Measurements from ENCODE around the gene STYXL1. TPM values are rescaled to one million over a fixed set of nuclear protein-coding genes. Genes with fewer than 3 reads are reported as not detected.
A peak's percentile ranks its signal among the peaks of the same experiment; 100 is the strongest.
"Not testable (repeated sequence)": the region's sequence is repeated elsewhere in the genome, so short reads cannot be mapped to it uniquely, and the experiment has no call there.

The STYXL1 gene
- total RNA-seq, 1 donor from 2014 or later: 21.4 TPM

DNA sequence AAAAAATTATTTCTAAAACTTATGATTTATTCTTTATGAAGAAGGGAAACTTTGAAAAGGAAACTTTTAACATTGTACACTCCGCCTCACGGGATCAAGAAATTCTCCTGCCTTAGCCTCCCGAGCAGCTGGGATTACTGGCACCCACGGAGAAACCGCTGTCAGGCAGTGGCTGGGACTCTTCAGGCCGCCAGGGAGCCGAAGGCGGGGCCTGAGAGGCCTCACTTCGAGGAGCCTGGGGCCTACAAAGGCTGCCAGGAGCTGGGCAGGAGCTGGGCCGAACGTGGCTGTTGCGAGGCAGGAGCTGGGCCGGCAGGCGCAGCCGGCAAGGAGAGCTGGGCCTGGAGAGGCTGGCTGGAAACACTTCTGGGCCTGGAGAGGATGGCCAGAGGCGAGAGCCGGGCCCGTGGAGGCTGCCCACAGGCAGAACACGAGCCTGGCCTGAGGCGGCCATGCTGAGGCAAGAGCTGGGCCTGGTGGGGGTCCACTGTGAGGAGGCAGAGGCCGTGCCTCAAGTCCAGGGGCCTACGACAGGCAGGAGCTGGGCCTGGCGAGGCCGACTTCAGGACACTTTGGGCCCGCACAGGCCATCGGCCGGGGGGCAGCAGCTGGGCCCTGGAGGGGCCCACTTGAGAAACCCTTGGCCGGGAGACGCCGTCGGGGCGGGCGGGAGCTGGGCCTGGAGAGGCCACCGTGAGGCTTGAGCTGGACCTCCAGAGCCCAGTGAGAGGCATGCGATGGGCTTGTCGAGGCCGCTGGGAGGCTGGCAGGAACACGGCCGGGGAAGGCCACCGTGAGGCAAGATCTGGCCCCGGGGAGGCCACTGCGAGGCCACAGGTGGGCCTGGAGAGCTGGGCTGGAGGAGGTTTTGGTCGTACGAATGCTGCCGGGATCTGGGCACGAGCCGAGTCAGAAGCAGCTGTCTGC is 23.8 kb upstream of the STYXL1 start:
- peak; percentile 72 for DNase-seq
- intact Hi-C loops (cut with DNase I): no loop called here
- ATAC-seq (ENCODE audit: poor library complexity): no peak

GRCh38 chr7:76069238-76069638 is 21.4 kb upstream of the STYXL1 start:
- intact Hi-C loops (cut with DNase I): no loop called here
- DNase-seq (peak; percentile 80), ATAC-seq (ENCODE audit: poor library complexity) (peak; percentile 85)

DNA sequence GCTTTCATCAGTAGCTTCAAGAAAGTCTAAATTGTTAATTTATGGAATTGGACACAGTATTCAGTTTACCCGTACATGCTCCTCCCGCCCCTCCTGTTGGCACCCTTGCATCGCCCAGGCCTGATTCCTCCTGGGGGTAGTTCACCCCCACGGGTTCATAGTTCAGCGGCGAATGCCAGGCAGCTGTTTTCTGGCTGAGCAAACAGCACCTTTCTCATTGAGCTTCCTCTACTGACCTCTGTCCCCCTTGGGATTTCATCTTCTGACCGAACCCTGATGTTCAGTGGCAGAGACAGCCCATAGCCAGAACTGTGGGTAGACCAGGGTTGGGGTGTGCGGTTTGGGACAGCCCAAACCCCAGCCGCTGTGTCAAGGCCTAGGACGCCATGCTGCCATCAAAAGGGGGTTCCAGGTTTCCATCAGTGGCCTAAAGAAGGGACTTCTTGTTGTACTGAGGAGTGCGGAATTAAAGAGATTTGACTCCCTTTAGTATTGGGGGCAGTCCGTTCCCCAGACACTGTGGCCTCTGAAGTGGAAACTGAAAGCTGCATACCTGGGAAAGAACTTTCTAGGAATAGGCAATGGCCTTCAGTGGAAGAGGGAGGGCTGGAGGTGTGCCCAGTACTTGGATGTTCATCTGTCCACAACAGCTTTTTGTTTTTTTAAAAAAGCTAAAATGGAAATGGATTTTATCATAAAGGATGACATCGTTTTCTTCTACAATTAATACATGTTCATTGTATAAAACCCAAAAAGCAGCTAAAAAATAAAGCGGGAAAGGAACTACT is 19.1 kb upstream of the STYXL1 start:
- no peak for ATAC-seq (ENCODE audit: poor library complexity)
- no peak for DNase-seq
- intact Hi-C loops (cut with DNase I): no loop called here

DNA sequence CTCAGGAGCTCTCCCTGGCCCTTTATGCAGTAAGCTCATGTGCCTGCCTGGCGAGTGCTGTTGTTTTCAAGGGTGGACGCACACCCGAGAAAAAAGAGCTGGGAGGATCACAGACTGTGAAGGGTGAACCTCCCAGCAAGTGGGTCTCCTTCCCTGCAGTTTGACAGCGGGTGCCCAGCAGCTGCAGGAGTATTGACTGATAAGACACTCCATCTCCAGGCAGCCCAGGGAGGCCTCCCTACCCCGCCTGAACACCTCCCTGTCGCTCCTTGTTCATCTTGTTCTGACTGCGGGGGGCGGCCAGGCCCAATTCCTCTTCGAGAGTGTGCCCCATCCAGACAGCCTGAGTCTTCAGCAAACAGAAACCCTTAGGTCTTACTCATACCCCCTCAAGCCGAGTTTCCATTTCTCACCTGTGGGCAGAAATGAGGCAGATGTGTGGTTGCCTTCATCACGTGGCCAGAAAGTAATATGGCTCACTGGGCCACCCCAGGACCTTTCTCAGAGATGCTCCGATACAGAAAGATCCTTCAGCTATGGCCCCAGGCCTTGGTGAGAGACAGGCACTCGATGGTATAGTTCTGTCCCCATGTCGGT is 17.3 kb upstream of the STYXL1 start:
- DNase-seq (no peak), ATAC-seq (ENCODE audit: poor library complexity) (no peak)
- intact Hi-C loops (cut with DNase I): no loop called here

GRCh38 chr7:76064208-76064970 is 16.6 kb upstream of the STYXL1 start:
- intact Hi-C loops (cut with DNase I): no loop called here
- DNase-seq (no peak), ATAC-seq (ENCODE audit: poor library complexity) (no peak)

- ATAC-seq (ENCODE audit: poor library complexity): peak; percentile 50
- DNase-seq: peak; percentile 81
- intact Hi-C loops (cut with DNase I): no loop called here
Measured at GRCh38 chr7:76063525-76063924, 15.7 kb upstream of the STYXL1 start.

DNA sequence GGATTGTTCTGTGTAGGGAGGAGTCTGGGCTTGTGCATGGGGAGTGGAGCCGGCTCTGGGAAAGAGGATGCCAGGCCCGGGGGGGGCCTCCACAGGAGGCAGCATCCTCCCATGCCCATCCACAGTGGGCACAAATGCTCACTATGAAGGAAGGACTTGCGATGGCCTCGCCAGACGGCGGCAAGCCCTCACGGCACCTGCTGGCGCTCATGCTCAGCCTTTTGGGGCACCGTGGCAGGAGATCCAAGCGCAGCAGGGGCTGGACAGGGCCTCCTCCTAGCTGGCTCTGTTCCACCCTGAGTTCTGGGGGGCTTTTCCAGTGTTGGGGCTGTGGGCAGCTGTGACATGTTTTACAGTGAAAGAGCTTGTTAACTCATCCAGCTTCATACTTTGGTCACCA is 15.3 kb upstream of the STYXL1 start:
- DNase-seq (no peak), ATAC-seq (ENCODE audit: poor library complexity) (no peak)
- intact Hi-C loops (cut with DNase I): no loop called here

DNA sequence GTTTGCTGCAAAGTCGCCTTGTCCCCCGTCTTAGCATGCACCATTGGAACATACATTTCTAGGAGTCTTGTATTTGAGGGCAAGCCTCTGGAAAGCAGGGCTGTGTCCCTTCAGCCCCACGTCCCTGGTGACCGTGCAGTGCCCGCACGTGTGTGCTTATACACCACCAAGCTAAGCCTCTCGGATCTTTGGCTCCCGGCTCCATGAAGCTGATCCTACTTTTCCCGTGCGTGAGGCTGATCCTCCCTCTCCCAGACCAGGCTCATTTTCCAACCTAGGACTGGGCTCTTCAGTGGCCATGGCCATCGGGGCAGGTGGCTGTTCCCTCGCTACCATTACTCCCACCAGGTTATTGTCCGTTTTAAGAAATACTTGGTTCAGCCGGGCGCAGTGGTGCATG is 14.5 kb upstream of the STYXL1 start:
- DNase-seq (no peak), ATAC-seq (ENCODE audit: poor library complexity) (no peak)
- intact Hi-C loops (cut with DNase I): no loop called here

- intact Hi-C loops (cut with DNase I): no loop called here
- peak; percentile 89 for DNase-seq
- peak; percentile 81 for ATAC-seq (ENCODE audit: poor library complexity)
Measured at GRCh38 chr7:76060842-76061241, 13.0 kb upstream of the STYXL1 start.

GRCh38 chr7:76058745-76059144 is 10.9 kb upstream of the STYXL1 start:
- ATAC-seq (ENCODE audit: poor library complexity); intact Hi-C loops (cut with DNase I); DNase-seq: not testable (repeated sequence)

DNA sequence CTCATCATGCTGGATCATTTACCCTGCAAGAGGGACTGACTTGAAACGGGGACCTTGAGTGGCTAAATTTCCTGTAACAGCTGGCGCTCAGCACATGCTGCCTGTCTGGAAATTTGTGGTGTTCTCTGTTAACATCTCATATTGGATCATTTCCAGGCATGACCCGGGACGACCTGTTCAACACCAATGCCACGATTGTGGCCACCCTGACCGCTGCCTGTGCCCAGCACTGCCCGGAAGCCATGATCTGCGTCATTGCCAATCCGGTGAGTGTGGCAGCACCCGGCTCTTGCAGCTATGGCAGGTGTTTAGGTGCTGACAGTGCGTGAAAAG is 10.0 kb upstream of the STYXL1 start:
- DNase-seq (no peak), ATAC-seq (ENCODE audit: poor library complexity) (peak; percentile 16)
- intact Hi-C loops (cut with DNase I): no loop called here

DNA sequence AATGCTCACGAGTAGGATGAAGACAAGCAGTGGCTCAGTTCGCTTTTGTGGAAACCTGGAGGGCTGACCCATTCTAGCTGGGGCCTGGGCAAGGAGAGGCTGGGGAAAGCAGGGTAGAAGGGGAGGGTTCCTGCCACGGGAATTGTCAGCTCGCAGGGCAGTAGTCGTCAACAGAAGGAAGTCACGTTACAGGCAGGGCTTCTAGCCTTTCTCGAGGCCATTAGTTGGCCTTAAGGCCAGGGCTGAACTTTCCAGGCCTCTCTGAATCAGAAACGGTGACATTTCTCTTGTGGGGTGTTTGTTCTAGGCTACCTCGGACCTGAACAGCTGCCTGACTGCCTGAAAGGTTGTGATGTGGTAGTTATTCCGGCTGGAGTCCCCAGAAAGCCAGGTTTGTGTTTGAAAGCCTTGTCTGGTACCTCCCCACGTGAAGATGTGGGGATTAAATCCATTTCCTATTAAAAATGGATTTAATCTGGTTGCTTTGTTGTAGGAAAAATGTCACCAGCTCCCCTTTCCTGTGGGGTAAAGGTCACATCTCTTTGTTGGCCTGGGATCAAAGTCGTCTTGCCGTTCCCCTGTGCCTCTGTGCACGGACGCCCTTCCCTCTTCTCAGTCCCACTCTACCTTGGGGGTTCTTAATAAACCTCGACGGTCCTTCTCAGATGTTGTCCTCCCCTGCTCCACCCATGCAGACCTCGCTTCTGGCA is 9.5 kb upstream of the STYXL1 start:
- intact Hi-C loops (cut with DNase I): no loop called here
- ATAC-seq (ENCODE audit: poor library complexity) (no peak), DNase-seq (no peak)

DNA sequence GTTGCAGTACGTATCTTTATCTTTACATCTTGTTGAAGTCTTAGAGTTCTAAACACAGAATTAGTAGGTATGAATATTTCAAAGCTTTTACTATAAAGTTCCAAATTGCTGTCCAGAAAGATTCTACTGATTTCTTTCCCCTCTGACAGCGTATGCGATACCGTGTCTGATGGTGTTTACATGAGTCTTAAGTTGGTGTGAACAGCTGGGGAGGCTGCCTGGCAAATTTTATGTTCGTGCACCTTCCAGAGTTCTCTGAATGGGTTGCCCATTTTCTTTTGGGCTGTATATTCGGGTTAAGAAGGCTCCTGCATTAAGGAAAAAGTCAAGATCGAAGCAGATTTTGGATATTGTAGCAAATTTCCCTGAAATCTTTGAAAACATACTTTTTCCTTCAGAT is 8.4 kb upstream of the STYXL1 start:
- intact Hi-C loops (cut with DNase I): no loop called here
- DNase-seq: no peak
- ATAC-seq (ENCODE audit: poor library complexity): no peak

DNA sequence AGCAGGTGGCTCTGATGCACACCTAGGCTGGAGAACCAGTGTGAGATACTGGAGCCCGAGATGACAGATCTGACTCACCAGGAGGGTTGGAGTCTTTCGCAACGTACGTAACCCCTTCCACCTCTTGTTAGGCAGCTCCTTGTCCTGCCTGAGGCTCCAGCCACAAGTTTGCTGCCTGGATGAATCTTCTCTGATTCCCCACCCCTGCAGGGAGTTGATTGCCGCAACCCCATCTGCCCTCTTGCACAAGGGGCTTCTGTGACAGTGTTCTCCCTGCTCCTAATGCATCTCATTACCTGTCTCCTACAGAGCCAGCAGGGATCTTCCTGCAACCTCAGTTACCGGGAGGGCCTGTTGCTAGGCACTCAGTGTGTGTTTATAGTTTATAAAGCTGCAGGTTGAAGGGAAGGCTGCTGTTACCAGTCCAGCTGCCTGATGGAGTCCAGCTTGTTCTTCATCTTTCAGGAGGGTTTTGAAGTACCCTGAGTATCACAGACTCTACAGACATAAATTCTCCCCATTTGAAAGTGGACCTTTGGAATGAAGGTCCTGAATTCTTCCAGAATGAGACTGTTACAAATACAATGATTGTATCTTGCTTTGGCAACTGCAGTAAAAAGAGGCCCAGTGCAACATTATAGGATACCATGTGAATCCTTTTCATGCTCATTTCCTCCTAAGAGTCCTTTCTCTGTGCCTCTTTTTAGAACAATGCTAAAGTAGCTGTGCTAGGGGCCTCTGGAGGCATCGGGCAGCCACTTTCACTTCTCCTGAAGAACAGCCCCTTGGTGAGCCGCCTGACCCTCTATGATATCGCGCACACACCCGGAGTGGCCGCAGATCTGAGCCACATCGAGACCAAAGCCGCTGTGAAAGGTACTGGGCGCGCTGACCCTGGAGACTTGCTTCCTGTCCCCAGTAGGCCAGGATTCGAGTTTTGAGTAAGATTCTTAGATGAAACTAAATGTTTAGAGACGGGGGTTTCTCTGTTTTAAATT is 6.6 kb upstream of the STYXL1 start:
- intact Hi-C loops (cut with DNase I): no loop called here
- ATAC-seq (ENCODE audit: poor library complexity) (peak; percentile 58), DNase-seq (no peak)

- ATAC-seq (ENCODE audit: poor library complexity) (peak; percentile 14), DNase-seq (no peak)
- intact Hi-C loops (cut with DNase I): no loop called here
Measured at GRCh38 chr7:76053461-76053860, 5.7 kb upstream of the STYXL1 start.

GRCh38 chr7:76052681-76053080 is 4.9 kb upstream of the STYXL1 start:
- intact Hi-C loops (cut with DNase I); ATAC-seq (ENCODE audit: poor library complexity); DNase-seq: not testable (repeated sequence)

DNA sequence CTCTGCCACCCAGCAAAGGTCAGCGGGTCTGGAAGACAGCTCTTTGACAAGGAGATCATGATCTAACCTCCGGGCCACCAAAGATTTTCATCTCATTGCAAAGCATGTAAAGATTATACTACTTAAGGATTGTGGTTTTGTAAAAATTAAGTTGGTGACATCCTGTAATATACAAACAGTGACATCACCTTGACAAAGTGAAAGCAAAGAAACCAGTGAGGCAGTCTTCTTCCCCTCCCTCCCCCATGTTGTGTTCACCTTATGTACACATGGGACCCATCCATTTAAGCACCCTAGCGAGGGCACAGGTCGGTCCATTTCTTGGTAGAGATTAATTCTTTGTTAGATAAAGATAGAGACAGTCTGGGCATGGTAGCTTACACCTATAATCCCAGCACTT is 4.0 kb upstream of the STYXL1 start:
- DNase-seq (no peak), ATAC-seq (ENCODE audit: poor library complexity) (no peak)
- intact Hi-C loops (cut with DNase I): no loop called here

Data from Right ventricle myocardium superior (tissue), 1 donor.